Ammon's horn (tissue), 1 donor: Measurements from ENCODE around the gene DNAH9.

Experiments used
- DNase-seq: peaks from one replicate; pipeline ENCODE4 v3.0.0-alpha.2; 2016; ENCODE audit warnings: low spot score

DNAH9 gene

GRCh38 chr17:11840831-11841230 is 242.6 kb downstream of the DNAH9 start:
- no peak for DNase-seq

GRCh38 chr17:11848330-11848729 is 250.1 kb downstream of the DNAH9 start:
- no peak for DNase-seq

- DNase-seq, result no peak
These were observed 254.0 kb downstream of the DNAH9 start for GRCh38 chr17:11852231-11852630.

- no peak for DNase-seq
These were observed 254.6 kb downstream of the DNAH9 start for GRCh38 chr17:11852912-11853311.

GRCh38 chr17:11853321-11854151 is 255.3 kb downstream of the DNAH9 start:
- peak; percentile 78 for DNase-seq

- DNase-seq, result no peak
These were observed 257.0 kb downstream of the DNAH9 start for GRCh38 chr17:11855306-11855705.

GRCh38 chr17:11857006-11857405 is 258.7 kb downstream of the DNAH9 start:
- DNase-seq, result no peak

GRCh38 chr17:11869680-11870394 is 271.6 kb downstream of the DNAH9 start:
- no peak for DNase-seq

GRCh38 chr17:11871773-11872172 is 273.5 kb downstream of the DNAH9 start:
- DNase-seq, result no peak

- no peak for DNase-seq
These were observed 276.5 kb downstream of the DNAH9 start for GRCh38 chr17:11874756-11875155.

- DNase-seq, result peak; percentile 67
These were observed 282.4 kb downstream of the DNAH9 start for GRCh38 chr17:11880714-11881113.

GRCh38 chr17:11882716-11883115 is 284.4 kb downstream of the DNAH9 start:
- no peak for DNase-seq

GRCh38 chr17:11885051-11885450 is 286.8 kb downstream of the DNAH9 start:
- DNase-seq, result peak; percentile 17

GRCh38 chr17:11889266-11889665 is 291.0 kb downstream of the DNAH9 start:
- DNase-seq, result peak; percentile 25

GRCh38 chr17:11893862-11894261 is 295.6 kb downstream of the DNAH9 start:
- no peak for DNase-seq

- DNase-seq, result no peak
These were observed 297.9 kb downstream of the DNAH9 start for GRCh38 chr17:11896199-11896598.

- no peak for DNase-seq
These were observed 300.4 kb downstream of the DNAH9 start for GRCh38 chr17:11898526-11899235.

GRCh38 chr17:11899537-11899942 is 301.3 kb downstream of the DNAH9 start:
- DNase-seq, result peak; percentile 36

- DNase-seq, result no peak
These were observed 301.8 kb downstream of the DNAH9 start for GRCh38 chr17:11900041-11900476.

GRCh38 chr17:11900655-11901054 is 302.4 kb downstream of the DNAH9 start:
- DNase-seq, result no peak

GRCh38 chr17:11901931-11902330 is 303.7 kb downstream of the DNAH9 start:
- DNase-seq, result no peak

GRCh38 chr17:11908711-11909146 is 310.5 kb downstream of the DNAH9 start:
- no peak for DNase-seq

- DNase-seq, result no peak
These were observed 311.1 kb downstream of the DNAH9 start for GRCh38 chr17:11909348-11909747.
